ENCODE data around the gene GABARAPL2.

DNA sequence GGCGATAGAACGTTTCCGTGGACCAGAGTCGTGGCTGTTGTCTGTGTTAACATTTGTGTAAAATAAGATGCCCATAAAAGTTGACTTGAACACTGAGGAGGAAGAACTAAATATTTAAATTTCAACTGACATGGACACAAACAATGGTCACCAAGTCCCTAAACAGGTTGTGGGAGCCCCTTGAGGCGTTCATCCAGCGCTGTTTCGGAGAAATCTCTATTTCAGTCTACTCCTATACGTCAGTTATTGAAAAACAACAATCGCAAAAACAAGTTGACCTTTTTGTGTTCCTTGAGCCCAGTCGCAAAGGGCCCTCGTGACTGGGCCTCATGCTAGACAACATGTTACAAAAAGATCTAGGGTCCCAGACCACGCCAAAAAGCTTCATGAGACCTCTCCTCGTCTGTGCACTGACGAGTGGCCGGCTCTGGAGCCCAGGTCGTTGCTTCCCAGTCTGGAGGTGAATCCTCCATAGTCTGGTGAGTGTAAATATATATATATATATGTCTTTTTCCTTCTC, 9.7 kb upstream of the GABARAPL2 start:
- no peak for TF ChIP-seq EZH2 (IDR thresholded peaks at IDR 0.05)
- TF ChIP-seq POLR2AphosphoS5 (IDR thresholded peaks at IDR 0.05; ENCODE audit: borderline replicate concordance, low read depth, low read length), result no peak
- TF ChIP-seq FOXP2 (optimal IDR thresholded peaks at IDR 0.05; ENCODE audit: control extremely low read depth, extremely low read length, insufficient read depth), result no peak

Measured in SK-N-MC (cell line).